ENCODE measurements around the gene SP7. TPM values are rescaled to one million over a fixed set of nuclear protein-coding genes. Genes with fewer than 3 reads are reported as not detected.

Gene SP7
- total RNA-seq, 4 donors from 2014 or later, result not detected

- intact Hi-C loops (cut with DNase I; ENCODE audit: low total_unique reads) (loop anchor here (1.0 to 5.0 kb wide), 6 partner anchors 21 to 407 kb away; partner anchors contain the start of genes ATP5MC2, CALCOCO1, MYG1 and PFDN5), in situ Hi-C loops (cut with MboI; ENCODE audit: low sequenced_read_pairs in 4 of 4) (loop anchor here in 1 of 4 donors (10.0 kb wide), 1 partner anchor 184 kb away; the partner anchor contains the start of genes NPFF and TARBP2)
- Histone ChIP-seq H3K4me3 (peak overlapping the region; percentile 71 to 93 (median 90)), H3K27ac (peak overlapping the region; percentile 84 to 97 (median 94)), H3K27me3 (no peaks in the 10 kb centered on the region), H3K4me1 (peaks cover 23 to 31% of the 10 kb centered on the region in 2 donors), H3K9me3 (no peaks in the 10 kb centered on the region), H3K36me3 (peaks cover 0 to 36% of the 10 kb centered on the region in 2 donors)
- peak; percentile 5 to 8 for ATAC-seq
- no peak for TF ChIP-seq CTCF (IDR thresholded peaks at IDR 0.05 in 4 of 5, conservative IDR thresholded peaks at IDR 0.05 in 1 of 5)
- no peak for TF ChIP-seq POLR2A (IDR thresholded peaks at IDR 0.05)
- no peak for DNase-seq
These were observed 15.6 kb downstream of the SP7 start for GRCh38 chr12:53320352-53321195.

- intact Hi-C loops (cut with DNase I; ENCODE audit: low total_unique reads) (no loop called here), in situ Hi-C loops (cut with MboI; ENCODE audit: low sequenced_read_pairs in 4 of 4) (no loop called here)
These were observed 22.2 kb downstream of the SP7 start for GRCh38 chr12:53313996-53314395.

GRCh38 chr12:53308276-53308675 is 27.9 kb downstream of the SP7 start:
- Histone ChIP-seq H3K27ac (no peak overlapping the region), H3K9me3 (no peaks in the 10 kb centered on the region), H3K4me1 (no peaks in the 10 kb centered on the region), H3K27me3 (no peaks in the 10 kb centered on the region), H3K4me3 (no peak overlapping the region), H3K36me3 (peaks cover 0 to 74% of the 10 kb centered on the region in 2 donors)
- TF ChIP-seq CTCF (IDR thresholded peaks at IDR 0.05 in 4 of 5, conservative IDR thresholded peaks at IDR 0.05 in 1 of 5), result no peak
- no peak for TF ChIP-seq POLR2A (IDR thresholded peaks at IDR 0.05)
- DNase-seq (no peak), ATAC-seq (no peak)
- intact Hi-C loops (cut with DNase I; ENCODE audit: low total_unique reads), result no loop called here
- in situ Hi-C loops (cut with MboI; ENCODE audit: low sequenced_read_pairs in 4 of 4), result no loop called here

More at GRCh38 chr12:53313996-53314395, 22.2 kb downstream of the SP7 start:
- H3K27me3 ChIP-seq, result no peaks in the 10 kb centered on the region
- ATAC-seq (no peak), DNase-seq (no peak)
- no peak overlapping the region for H3K4me3 ChIP-seq
- no peak overlapping the region for H3K27ac ChIP-seq
- no peak for TF ChIP-seq POLR2A (IDR thresholded peaks at IDR 0.05)
- TF ChIP-seq CTCF (IDR thresholded peaks at IDR 0.05 in 4 of 5, conservative IDR thresholded peaks at IDR 0.05 in 1 of 5), result no peak
- H3K9me3 ChIP-seq, result no peaks in the 10 kb centered on the region
- peaks cover 0 to 79% of the 10 kb centered on the region in 2 donors for H3K36me3 ChIP-seq
- H3K4me1 ChIP-seq, result peaks cover 0 to 2% of the 10 kb centered on the region in 2 donors

- Histone ChIP-seq H3K27me3 (no peaks in the 10 kb centered on the region), H3K9me3 (no peaks in the 10 kb centered on the region), H3K4me1 (no peaks in the 10 kb centered on the region), H3K36me3 (peaks cover 0 to 81% of the 10 kb centered on the region in 2 donors), H3K4me3 (no peak overlapping the region), H3K27ac (no peak overlapping the region)
- in situ Hi-C loops (cut with MboI; ENCODE audit: low sequenced_read_pairs in 4 of 4) (no loop called here), intact Hi-C loops (cut with DNase I; ENCODE audit: low total_unique reads) (no loop called here)
- DNase-seq (no peak), ATAC-seq (no peak)
- TF ChIP-seq CTCF (IDR thresholded peaks at IDR 0.05 in 4 of 5, conservative IDR thresholded peaks at IDR 0.05 in 1 of 5) (no peak), POLR2A (IDR thresholded peaks at IDR 0.05) (no peak)
These were observed 29.3 kb downstream of the SP7 start for GRCh38 chr12:53306826-53307225.
